ENCODE data around the gene IL21R. TPM values are rescaled to one million over a fixed set of nuclear protein-coding genes. Genes with fewer than 3 reads are reported as not detected.

Gene IL21R
- 144 and 167 TPM in 2 replicates for total RNA-seq

GRCh38 chr16:27401768-27402568 is at the start of gene IL21R:
TSS of gene IL21R (plus strand) at chr16:27402174. CDS start at chr16:27430072, 27,898 bp downstream.
- CTCF ChIA-PET, result interaction anchor here (0.7 to 8.8 kb wide), 6 partner anchors 21 to 202 kb away, joined by 3 to 53 read pairs (median 4); no protein-coding TSS in a partner anchor
- TF ChIP-seq CTCF (IDR thresholded peaks at IDR 0.05), result no peak
- DNase-seq (peak; percentile 76), ATAC-seq (ENCODE audit: low read depth) (peak; percentile 53)
- Mint-ChIP-seq H3K4me3 (peak within 1 kb of the TSS; percentile 99), H3K36me3 (ENCODE audit: low read depth) (peaks cover 41% of the 10 kb centered on the region), H3K4me1 (peaks cover 88% of the 10 kb centered on the region), H3K27ac (peak within 1 kb of the TSS; percentile 96), H3K9me3 (no peaks in the 10 kb centered on the region), H3K27me3 (no peaks in the 10 kb centered on the region)
- intact Hi-C loops (cut with micrococcal nuclease), result loop anchor here (1.0 to 2.0 kb wide), 2 partner anchors 35 to 83 kb away; no protein-coding TSS in a partner anchor
- POLR2A ChIA-PET, result interaction anchor here (0.6 to 13.6 kb wide), 12 partner anchors 23 to 245 kb away, joined by 3 to 1103 read pairs (median 5); partner anchors contain the start of gene KDM8

GRCh38 chr16:27353853-27354252 is 48.1 kb upstream of the IL21R start:
- DNase-seq (no peak), ATAC-seq (ENCODE audit: low read depth) (no peak)
- Mint-ChIP-seq H3K4me1 (peaks cover 6% of the 10 kb centered on the region), H3K36me3 (ENCODE audit: low read depth) (peaks cover 92% of the 10 kb centered on the region), H3K9me3 (no peaks in the 10 kb centered on the region), H3K4me3 (no peak overlapping the region), H3K27ac (no peak overlapping the region), H3K27me3 (no peaks in the 10 kb centered on the region)
- intact Hi-C loops (cut with micrococcal nuclease), result loop anchor here (5.0 kb wide), 1 partner anchor 37 kb away; no protein-coding TSS in a partner anchor
- CTCF ChIA-PET, result interaction anchor here (1.2 kb wide), 1 partner anchor 14 kb away, joined by 3 read pairs; no protein-coding TSS in a partner anchor
- no peak for TF ChIP-seq CTCF (IDR thresholded peaks at IDR 0.05)
- POLR2A ChIA-PET, result no interaction called here

GRCh38 chr16:27355610-27356009 is 46.4 kb upstream of the IL21R start:
- H3K9me3 Mint-ChIP-seq, result no peaks in the 10 kb centered on the region
- DNase-seq (no peak), ATAC-seq (ENCODE audit: low read depth) (peak; percentile 56)
- ChIA-PET POLR2A (interaction anchor here (0.6 to 1.8 kb wide), 4 partner anchors 9 to 121 kb away, joined by 3 to 8 read pairs (median 6); no protein-coding TSS in a partner anchor), CTCF (interaction anchor here (0.7 to 1.4 kb wide), 8 partner anchors 9 to 181 kb away, joined by 3 to 5 read pairs (median 4); no protein-coding TSS in a partner anchor)
- TF ChIP-seq CTCF (IDR thresholded peaks at IDR 0.05), result no peak
- no peak overlapping the region for H3K4me3 Mint-ChIP-seq
- H3K4me1 Mint-ChIP-seq, result peaks cover 6% of the 10 kb centered on the region
- H3K27ac Mint-ChIP-seq, result peak overlapping the region; percentile 54
- intact Hi-C loops (cut with micrococcal nuclease), result loop anchor here (2.0 kb wide), 1 partner anchor 13 kb away; no protein-coding TSS in a partner anchor
- no peaks in the 10 kb centered on the region for H3K27me3 Mint-ChIP-seq
- H3K36me3 Mint-ChIP-seq (ENCODE audit: low read depth), result peaks cover 90% of the 10 kb centered on the region

- intact Hi-C loops (cut with micrococcal nuclease), result loop anchor here (2.0 kb wide), 1 partner anchor 14 kb away; no protein-coding TSS in a partner anchor
- Mint-ChIP-seq H3K4me3 (no peak overlapping the region), H3K4me1 (peaks cover 6% of the 10 kb centered on the region), H3K27ac (peak overlapping the region; percentile 50), H3K27me3 (no peaks in the 10 kb centered on the region), H3K9me3 (no peaks in the 10 kb centered on the region), H3K36me3 (ENCODE audit: low read depth) (peaks cover 90% of the 10 kb centered on the region)
- ChIA-PET POLR2A (interaction anchor here (1.0 to 1.4 kb wide), 3 partner anchors 10 to 107 kb away, joined by 3 to 5 read pairs (median 3); no protein-coding TSS in a partner anchor), CTCF (interaction anchor here (0.6 to 1.4 kb wide), 3 partner anchors 11 to 122 kb away, joined by 3 read pairs; no protein-coding TSS in a partner anchor)
- no peak for ATAC-seq (ENCODE audit: low read depth)
- no peak for TF ChIP-seq CTCF (IDR thresholded peaks at IDR 0.05)
- DNase-seq, result no peak
Observed at GRCh38 chr16:27356794-27357193, 45.2 kb upstream of the IL21R start.

- ChIA-PET POLR2A (no interaction called here), CTCF (no interaction called here)
- Mint-ChIP-seq H3K27ac (peak overlapping the region; percentile 53), H3K36me3 (ENCODE audit: low read depth) (peaks cover 91% of the 10 kb centered on the region), H3K4me3 (no peak overlapping the region), H3K9me3 (no peaks in the 10 kb centered on the region), H3K4me1 (peaks cover 13% of the 10 kb centered on the region), H3K27me3 (no peaks in the 10 kb centered on the region)
- TF ChIP-seq CTCF (IDR thresholded peaks at IDR 0.05), result no peak
- ATAC-seq (ENCODE audit: low read depth), result no peak
- intact Hi-C loops (cut with micrococcal nuclease), result no loop called here
- DNase-seq, result no peak
Observed at GRCh38 chr16:27359051-27359450, 42.9 kb upstream of the IL21R start.
